Measurements from ENCODE around the gene ZNF334. TPM values are rescaled to one million over a fixed set of nuclear protein-coding genes. Genes with fewer than 3 reads are reported as not detected.

ZNF334 gene
- total RNA-seq, 1 experiment from 2014 or later = 3.8 TPM

DNA sequence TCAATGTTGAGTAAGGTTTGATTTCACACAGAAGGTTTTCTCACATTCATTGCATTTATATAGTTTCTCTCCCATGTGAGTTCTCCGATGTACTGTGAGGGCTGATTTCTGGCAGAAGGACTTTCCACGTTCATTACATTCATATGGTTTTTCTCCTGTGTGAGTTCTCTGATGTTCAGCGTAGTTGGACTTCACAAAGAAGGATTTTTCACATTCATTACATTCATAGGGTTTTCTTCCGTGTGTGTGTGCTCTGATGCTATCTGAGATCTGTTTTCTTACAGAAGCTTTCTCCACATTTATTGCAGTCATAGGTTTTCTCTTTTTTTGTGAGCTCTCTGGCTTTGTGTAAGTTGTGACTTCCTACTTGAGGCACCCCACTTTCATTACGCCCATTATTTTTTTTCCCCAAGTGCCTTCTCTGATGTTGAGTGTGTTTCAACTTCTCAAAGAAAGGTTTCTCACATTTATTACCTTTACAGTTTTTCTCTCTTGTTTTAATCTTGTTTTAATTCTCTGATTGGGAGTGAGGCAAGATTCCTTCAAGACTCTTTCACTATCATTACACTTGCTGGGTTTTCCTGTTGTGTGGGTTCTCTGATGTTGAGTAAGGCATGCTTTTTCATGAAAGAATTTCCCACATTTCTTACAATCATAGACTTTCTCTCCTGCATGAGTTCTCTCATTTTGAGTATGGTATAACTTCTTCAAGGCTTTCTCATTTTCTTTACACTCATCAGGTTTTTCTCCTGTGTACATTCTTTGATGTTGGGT is 56.9 kb downstream of the ZNF334 start:
- Histone ChIP-seq H3K4me3 (no peak overlapping the region), H3K79me2 (ENCODE audit: low read depth) (no peaks in the 10 kb centered on the region), H3K36me3 (ENCODE audit: low read depth) (no peaks in the 10 kb centered on the region), H3K9me2 (ENCODE audit: insufficient read depth) (no peaks in the 10 kb centered on the region), H3K27ac (no peak overlapping the region), H3K4me1 (replicated peaks; ENCODE audit: insufficient read depth) (no peaks in the 10 kb centered on the region), H3F3A (ENCODE audit: insufficient read depth, low read depth) (no peaks in the 10 kb centered on the region), H2AFZ (no peak overlapping the region), H3K27me3 (ENCODE audit: insufficient read depth, low read depth) (peaks cover 66% of the 10 kb centered on the region), H4K20me1 (ENCODE audit: insufficient read depth) (no peaks in the 10 kb centered on the region), H3K4me2 (no peak overlapping the region), H3K9me3 (ENCODE audit: insufficient read depth, low read depth) (peaks cover 18% of the 10 kb centered on the region)
- DNase-seq = no peak
- intact Hi-C loops (cut with micrococcal nuclease; ENCODE audit: unreplicated experiment) = no loop called here
- TF ChIP-seq, protein P1, sequence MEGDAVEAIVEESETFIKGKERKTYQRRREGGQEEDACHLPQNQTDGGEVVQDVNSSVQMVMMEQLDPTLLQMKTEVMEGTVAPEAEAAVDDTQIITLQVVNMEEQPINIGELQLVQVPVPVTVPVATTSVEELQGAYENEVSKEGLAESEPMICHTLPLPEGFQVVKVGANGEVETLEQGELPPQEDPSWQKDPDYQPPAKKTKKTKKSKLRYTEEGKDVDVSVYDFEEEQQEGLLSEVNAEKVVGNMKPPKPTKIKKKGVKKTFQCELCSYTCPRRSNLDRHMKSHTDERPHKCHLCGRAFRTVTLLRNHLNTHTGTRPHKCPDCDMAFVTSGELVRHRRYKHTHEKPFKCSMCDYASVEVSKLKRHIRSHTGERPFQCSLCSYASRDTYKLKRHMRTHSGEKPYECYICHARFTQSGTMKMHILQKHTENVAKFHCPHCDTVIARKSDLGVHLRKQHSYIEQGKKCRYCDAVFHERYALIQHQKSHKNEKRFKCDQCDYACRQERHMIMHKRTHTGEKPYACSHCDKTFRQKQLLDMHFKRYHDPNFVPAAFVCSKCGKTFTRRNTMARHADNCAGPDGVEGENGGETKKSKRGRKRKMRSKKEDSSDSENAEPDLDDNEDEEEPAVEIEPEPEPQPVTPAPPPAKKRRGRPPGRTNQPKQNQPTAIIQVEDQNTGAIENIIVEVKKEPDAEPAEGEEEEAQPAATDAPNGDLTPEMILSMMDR (conservative IDR thresholded peaks at IDR 0.05) = no peak
- no peak for TF ChIP-seq EZH2 (IDR thresholded peaks at IDR 0.05; ENCODE audit: low read depth)
- ChIA-PET POLR2A (ENCODE audit: unreplicated experiment) (no interaction called here), CTCF (no interaction called here)
- BruUV-seq (replicated peaks) = no TSS peak

DNA sequence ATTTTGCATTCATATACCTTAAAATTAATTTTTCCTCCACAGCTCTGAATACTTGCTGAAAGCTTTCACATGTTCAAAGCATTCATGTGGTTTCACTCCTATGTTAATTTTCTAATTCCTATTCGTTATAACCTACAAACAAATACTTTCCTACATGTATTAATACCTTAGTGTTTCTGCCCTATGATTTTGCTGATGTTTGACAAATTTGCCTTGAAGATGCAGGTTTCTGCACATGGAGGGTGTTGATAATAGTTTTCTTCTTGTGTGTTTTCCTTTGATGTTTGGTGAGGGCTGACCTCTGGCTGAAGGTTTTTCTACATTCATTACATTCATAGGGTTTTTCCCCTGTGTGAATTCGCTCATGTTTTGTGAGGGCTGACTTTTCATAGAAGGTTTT is 57.6 kb downstream of the ZNF334 start:
- no peak overlapping the region for H3K27ac ChIP-seq
- peaks cover 18% of the 10 kb centered on the region for H3K9me3 ChIP-seq (ENCODE audit: insufficient read depth, low read depth)
- no peak overlapping the region for H3K4me3 ChIP-seq
- intact Hi-C loops (cut with micrococcal nuclease; ENCODE audit: unreplicated experiment) = no loop called here
- no peaks in the 10 kb centered on the region for H3K9me2 ChIP-seq (ENCODE audit: insufficient read depth)
- H4K20me1 ChIP-seq (ENCODE audit: insufficient read depth) = no peaks in the 10 kb centered on the region
- no peak overlapping the region for H3K4me2 ChIP-seq
- BruUV-seq (replicated peaks) = no TSS peak
- ChIA-PET CTCF (no interaction called here), POLR2A (ENCODE audit: unreplicated experiment) (no interaction called here)
- no peak for TF ChIP-seq EZH2 (IDR thresholded peaks at IDR 0.05; ENCODE audit: low read depth)
- TF ChIP-seq, protein P1 (conservative IDR thresholded peaks at IDR 0.05) = no peak
- no peaks in the 10 kb centered on the region for H3K79me2 ChIP-seq (ENCODE audit: low read depth)
- no peak for DNase-seq
- H3K4me1 ChIP-seq (replicated peaks; ENCODE audit: insufficient read depth) = no peaks in the 10 kb centered on the region
- H3K36me3 ChIP-seq (ENCODE audit: low read depth) = no peaks in the 10 kb centered on the region
- H2AFZ ChIP-seq = no peak overlapping the region
- peaks cover 63% of the 10 kb centered on the region for H3K27me3 ChIP-seq (ENCODE audit: insufficient read depth, low read depth)
- H3F3A ChIP-seq (ENCODE audit: insufficient read depth, low read depth) = no peaks in the 10 kb centered on the region

Other genes starting within 250 kb of the ZNF334 start
- not detected in 2 replicates for gene CDH22, start 205.1 kb downstream of the ZNF334 start, total RNA-seq (2021)
- gene ELMO2, start 106.9 kb downstream of the ZNF334 start, total RNA-seq (2021) = 29.4 and 32.1 TPM in 2 replicates
- not detected in 2 replicates for gene OCSTAMP, start 37.1 kb upstream of the ZNF334 start, total RNA-seq (2021)
- gene SLC13A3, start 137.9 kb upstream of the ZNF334 start, total RNA-seq (2021) = 6.0 and 9.1 TPM in 2 replicates
- 9.9 and 10.4 TPM in 2 replicates for gene TP53RK, start 175.9 kb upstream of the ZNF334 start, total RNA-seq (2021)
- 28.6 and 33.6 TPM in 2 replicates for gene SLC2A10, start 196.1 kb upstream of the ZNF334 start, total RNA-seq (2021)

All from PC-9 (cell line).